OCI-LY3 (cell line): ENCODE data around the gene LAMC2.

Source experiments
- H2AFZ ChIP-seq: fragments of 200-600, 300-600 bp; shearing (Covaris generic); 2 replicates; pipeline ENCODE4 v1.6.0; 2014; ENCODE audit warnings: antibody characterized with exemption, low read depth, low read length
- H3K27ac ChIP-seq: fragments of 200-600, 300-600 bp; sonication (generic); 2 replicates; pipeline ENCODE4 v1.5.1; 2014; ENCODE audit warnings: mild to moderate bottlenecking, low read length, moderate library complexity, mixed read lengths
- H3K27me3 ChIP-seq: fragments of 200-600, 300-600 bp; sonication (generic); 2 replicates; pipeline ENCODE4 v1.6.1; 2014; ENCODE audit warnings: low read depth, low read length, mixed read lengths
- H3K36me3 ChIP-seq: fragments of 200-600, 300-600 bp; sonication (generic); replicated peaks from 2 replicates; pipeline ENCODE3; 2014; ENCODE audit warnings: low read depth, low read length, mixed read lengths
- H3K4me1 ChIP-seq: fragments of 300-600, 200-600 bp; sonication (generic); 2 replicates; pipeline ENCODE4 v1.6.1; 2014; ENCODE audit warnings: low read length, mixed read lengths
- H3K4me2 ChIP-seq: fragments of 200-600, 300-600 bp; sonication (generic); 2 replicates; pipeline ENCODE4 v1.6.1; 2014; ENCODE audit warnings: low read length, mixed read lengths
- H3K4me3 ChIP-seq: fragments of 300-600, 200-600 bp; sonication (generic); 2 replicates; pipeline ENCODE4 v1.5.1; 2014; ENCODE audit warnings: antibody characterized with exemption, mild to moderate bottlenecking, low read length, moderate library complexity
- H3K79me2 ChIP-seq: fragments of 300-600, 200-600 bp; shearing (Covaris generic); 2 replicates; pipeline ENCODE4 v1.6.1; 2014; ENCODE audit warnings: mild to moderate bottlenecking, low read length, mixed read lengths
- H3K9ac ChIP-seq: fragments of 300-600, 200-600 bp; shearing (Covaris generic); 2 replicates; pipeline ENCODE4 v1.6.0; 2014; ENCODE audit warnings: mild to moderate bottlenecking, low read length, moderate library complexity
- H3K9me3 ChIP-seq: fragments of 200-600, 300-600 bp; shearing (Covaris generic); 2 replicates; pipeline ENCODE4 v1.6.1; 2014; ENCODE audit warnings: low read length, mixed read lengths; ENCODE audit not compliant: insufficient read depth
- H4K20me1 ChIP-seq: fragments of 200-600, 300-600 bp; sonication (generic); 2 replicates; pipeline ENCODE4 v1.6.1; 2016; ENCODE audit warnings: low read length, mixed read lengths; ENCODE audit not compliant: insufficient read depth
- CTCF ChIP-seq: fragments of 200-600, 300-600 bp; sonication (generic); IDR thresholded peaks from 2 replicates; pipeline ENCODE4 v1.5.1; 2014; ENCODE audit warnings: antibody characterized with exemption, low read length, low read depth
- EZH2phosphoT487 ChIP-seq: fragments of 200-600 bp; shearing (Covaris generic); IDR thresholded peaks from 2 replicates; pipeline ENCODE4 v1.6.1; 2018; ENCODE audit warnings: antibody characterized with exemption, mixed run types, low read depth

LAMC2 gene

DNA sequence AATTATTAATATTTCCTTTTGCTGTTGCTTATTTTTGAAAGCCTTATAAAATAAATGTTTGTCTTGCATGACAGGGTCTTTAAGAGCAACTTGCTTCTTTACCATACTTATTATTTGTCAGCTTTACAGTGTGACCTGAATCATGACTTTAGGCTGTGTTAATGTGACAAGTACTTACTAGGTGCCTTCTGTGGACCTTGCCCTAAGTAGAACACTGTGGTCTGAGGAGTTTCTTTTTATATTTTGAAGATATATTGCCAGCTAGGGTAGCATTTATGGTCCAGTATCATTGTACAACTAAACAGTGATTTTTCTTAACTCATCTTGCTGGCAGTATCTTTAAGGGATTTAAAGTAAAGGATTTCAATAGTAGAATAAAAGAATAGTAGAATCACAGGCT lies 45.4 kb upstream of the LAMC2 start:
- no peak for TF ChIP-seq EZH2phosphoT487

DNA sequence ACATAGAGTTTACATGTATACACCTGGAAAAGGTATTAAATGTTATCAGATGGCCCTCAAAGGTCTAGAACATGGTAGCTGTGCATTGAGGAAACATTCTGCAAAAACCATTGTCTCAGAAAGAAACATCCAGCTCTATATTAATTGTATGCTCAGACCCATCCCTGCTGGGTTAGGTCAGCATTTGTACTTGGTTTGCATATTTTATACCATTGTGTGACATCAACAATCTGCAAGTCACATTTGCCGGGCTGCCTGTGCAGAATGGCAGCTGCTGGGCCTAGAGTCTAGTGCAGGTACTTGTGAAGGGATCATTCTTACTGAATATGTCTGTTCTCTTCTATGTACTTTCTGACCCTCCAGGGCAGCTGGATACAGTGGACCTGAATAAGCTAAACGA lies 43.9 kb upstream of the LAMC2 start:
- no peaks in the 10 kb centered on the region for H3K27me3 ChIP-seq
- no peaks in the 10 kb centered on the region for H4K20me1 ChIP-seq
- no peak overlapping the region for H3K27ac ChIP-seq
- H3K79me2 ChIP-seq = no peaks in the 10 kb centered on the region
- no peak overlapping the region for H3K4me2 ChIP-seq
- H3K36me3 ChIP-seq = peaks cover 20% of the 10 kb centered on the region
- H2AFZ ChIP-seq = no peak overlapping the region
- TF ChIP-seq CTCF = no peak
- peaks cover 25% of the 10 kb centered on the region for H3K4me1 ChIP-seq
- no peak overlapping the region for H3K9ac ChIP-seq
- H3K9me3 ChIP-seq = no peaks in the 10 kb centered on the region
- H3K4me3 ChIP-seq = no peak overlapping the region

More for the DNA sequence above, 45.4 kb upstream of the LAMC2 start:
- Histone ChIP-seq H3K27me3 (no peaks in the 10 kb centered on the region), H3K9me3 (no peaks in the 10 kb centered on the region), H3K27ac (no peak overlapping the region), H3K4me2 (no peak overlapping the region), H3K4me1 (peaks cover 25% of the 10 kb centered on the region), H2AFZ (no peak overlapping the region), H3K4me3 (no peak overlapping the region), H3K36me3 (peaks cover 34% of the 10 kb centered on the region), H3K9ac (no peak overlapping the region), H4K20me1 (no peaks in the 10 kb centered on the region), H3K79me2 (no peaks in the 10 kb centered on the region)

DNA sequence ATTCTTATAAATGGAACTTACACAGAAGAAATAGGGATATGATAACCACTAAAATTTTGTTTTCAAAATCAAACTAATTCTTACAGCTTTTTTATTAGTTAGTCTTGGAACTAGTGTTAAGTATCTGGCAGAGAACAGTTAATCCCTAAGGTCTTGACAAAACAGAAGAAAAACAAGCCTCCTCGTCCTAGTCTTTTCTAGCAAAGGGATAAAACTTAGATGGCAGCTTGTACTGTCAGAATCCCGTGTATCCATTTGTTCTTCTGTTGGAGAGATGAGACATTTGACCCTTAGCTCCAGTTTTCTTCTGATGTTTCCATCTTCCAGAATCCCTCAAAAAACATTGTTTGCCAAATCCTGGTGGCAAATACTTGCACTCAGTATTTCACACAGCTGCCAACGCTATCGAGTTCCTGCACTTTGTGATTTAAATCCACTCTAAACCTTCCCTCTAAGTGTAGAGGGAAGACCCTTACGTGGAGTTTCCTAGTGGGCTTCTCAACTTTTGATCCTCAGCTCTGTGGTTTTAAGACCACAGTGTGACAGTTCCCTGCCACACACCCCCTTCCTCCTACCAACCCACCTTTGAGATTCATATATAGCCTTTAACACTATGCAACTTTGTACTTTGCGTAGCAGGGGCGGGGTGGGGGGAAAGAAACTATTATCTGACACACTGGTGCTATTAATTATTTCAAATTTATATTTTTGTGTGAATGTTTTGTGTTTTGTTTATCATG lies 42.3 kb upstream of the LAMC2 start:
- no peak overlapping the region for H3K4me2 ChIP-seq
- no peak overlapping the region for H3K9ac ChIP-seq
- no peaks in the 10 kb centered on the region for H4K20me1 ChIP-seq
- H2AFZ ChIP-seq = no peak overlapping the region
- H3K4me3 ChIP-seq = no peak overlapping the region
- H3K27ac ChIP-seq = no peak overlapping the region
- no peak for TF ChIP-seq CTCF
- TF ChIP-seq EZH2phosphoT487 = no peak
- H3K9me3 ChIP-seq = no peaks in the 10 kb centered on the region
- H3K27me3 ChIP-seq = no peaks in the 10 kb centered on the region
- peaks cover 8% of the 10 kb centered on the region for H3K36me3 ChIP-seq
- H3K4me1 ChIP-seq = peaks cover 12% of the 10 kb centered on the region
- no peaks in the 10 kb centered on the region for H3K79me2 ChIP-seq

GRCh38 chr1:183144752-183145151 lies 41.3 kb upstream of the LAMC2 start:
- no peak overlapping the region for H2AFZ ChIP-seq
- peaks cover 2% of the 10 kb centered on the region for H3K4me1 ChIP-seq
- peaks cover 8% of the 10 kb centered on the region for H3K36me3 ChIP-seq
- H3K9ac ChIP-seq = no peak overlapping the region
- H3K79me2 ChIP-seq = no peaks in the 10 kb centered on the region
- H3K4me3 ChIP-seq = no peak overlapping the region
- H3K27ac ChIP-seq = no peak overlapping the region
- H3K9me3 ChIP-seq = no peaks in the 10 kb centered on the region
- H3K27me3 ChIP-seq = no peaks in the 10 kb centered on the region
- no peaks in the 10 kb centered on the region for H4K20me1 ChIP-seq
- TF ChIP-seq CTCF (no peak), EZH2phosphoT487 (no peak)
- no peak overlapping the region for H3K4me2 ChIP-seq
